ENCODE data around the gene LRP1B.

DNA sequence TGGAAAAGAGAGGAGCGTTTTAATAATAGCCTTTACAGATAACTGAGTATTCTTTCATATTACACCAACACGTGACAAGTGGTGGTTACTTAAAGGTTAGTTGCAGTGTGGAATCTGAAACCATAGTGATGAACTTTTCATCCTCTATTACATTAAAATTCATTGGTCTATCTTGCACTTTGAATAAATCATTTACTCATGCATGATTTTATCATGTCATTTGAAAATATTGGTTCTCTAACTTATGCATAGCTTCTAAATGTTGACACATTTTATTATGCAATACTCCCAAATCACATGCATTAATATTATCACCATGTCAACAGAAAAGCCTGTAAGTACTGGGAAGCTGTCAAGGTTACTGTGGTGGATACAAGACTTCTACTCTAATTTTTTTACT, 1432.2 kb downstream of the LRP1B start:
- TF ChIP-seq, protein P1, sequence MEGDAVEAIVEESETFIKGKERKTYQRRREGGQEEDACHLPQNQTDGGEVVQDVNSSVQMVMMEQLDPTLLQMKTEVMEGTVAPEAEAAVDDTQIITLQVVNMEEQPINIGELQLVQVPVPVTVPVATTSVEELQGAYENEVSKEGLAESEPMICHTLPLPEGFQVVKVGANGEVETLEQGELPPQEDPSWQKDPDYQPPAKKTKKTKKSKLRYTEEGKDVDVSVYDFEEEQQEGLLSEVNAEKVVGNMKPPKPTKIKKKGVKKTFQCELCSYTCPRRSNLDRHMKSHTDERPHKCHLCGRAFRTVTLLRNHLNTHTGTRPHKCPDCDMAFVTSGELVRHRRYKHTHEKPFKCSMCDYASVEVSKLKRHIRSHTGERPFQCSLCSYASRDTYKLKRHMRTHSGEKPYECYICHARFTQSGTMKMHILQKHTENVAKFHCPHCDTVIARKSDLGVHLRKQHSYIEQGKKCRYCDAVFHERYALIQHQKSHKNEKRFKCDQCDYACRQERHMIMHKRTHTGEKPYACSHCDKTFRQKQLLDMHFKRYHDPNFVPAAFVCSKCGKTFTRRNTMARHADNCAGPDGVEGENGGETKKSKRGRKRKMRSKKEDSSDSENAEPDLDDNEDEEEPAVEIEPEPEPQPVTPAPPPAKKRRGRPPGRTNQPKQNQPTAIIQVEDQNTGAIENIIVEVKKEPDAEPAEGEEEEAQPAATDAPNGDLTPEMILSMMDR (IDR thresholded peaks at IDR 0.05), result no peak
- TF ChIP-seq GABPA (IDR thresholded peaks at IDR 0.05; ENCODE audit: low read depth) (no peak), EZH2phosphoT487 (IDR thresholded peaks at IDR 0.05; ENCODE audit: borderline replicate concordance, low read depth) (no peak), RAD21 (IDR thresholded peaks at IDR 0.05; ENCODE audit: low read length) (no peak), POLR2AphosphoS5 (IDR thresholded peaks at IDR 0.05; ENCODE audit: low read depth, low read length) (no peak), EP300 (IDR thresholded peaks at IDR 0.05; ENCODE audit: borderline replicate concordance in 1 of 2, low read depth in 1 of 2, low read length in 1 of 2) (no peak), JUND (IDR thresholded peaks at IDR 0.05) (no peak), FOXJ3 (CRISPR knock-in tag; IDR thresholded peaks at IDR 0.05) (no peak), TAF1 (IDR thresholded peaks at IDR 0.05; ENCODE audit: borderline replicate concordance, low read depth, low read length) (no peak)
- TF ChIP-seq, protein P2, sequence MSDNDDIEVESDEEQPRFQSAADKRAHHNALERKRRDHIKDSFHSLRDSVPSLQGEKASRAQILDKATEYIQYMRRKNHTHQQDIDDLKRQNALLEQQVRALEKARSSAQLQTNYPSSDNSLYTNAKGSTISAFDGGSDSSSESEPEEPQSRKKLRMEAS (IDR thresholded peaks at IDR 0.05; ENCODE audit: low read depth), result no peak
- TF ChIP-seq, protein P3, sequence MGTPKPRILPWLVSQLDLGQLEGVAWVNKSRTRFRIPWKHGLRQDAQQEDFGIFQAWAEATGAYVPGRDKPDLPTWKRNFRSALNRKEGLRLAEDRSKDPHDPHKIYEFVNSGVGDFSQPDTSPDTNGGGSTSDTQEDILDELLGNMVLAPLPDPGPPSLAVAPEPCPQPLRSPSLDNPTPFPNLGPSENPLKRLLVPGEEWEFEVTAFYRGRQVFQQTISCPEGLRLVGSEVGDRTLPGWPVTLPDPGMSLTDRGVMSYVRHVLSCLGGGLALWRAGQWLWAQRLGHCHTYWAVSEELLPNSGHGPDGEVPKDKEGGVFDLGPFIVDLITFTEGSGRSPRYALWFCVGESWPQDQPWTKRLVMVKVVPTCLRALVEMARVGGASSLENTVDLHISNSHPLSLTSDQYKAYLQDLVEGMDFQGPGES (IDR thresholded peaks at IDR 0.05; ENCODE audit: low read depth, low read length), result no peak
